ENCODE results near the gene ATP6V1C2. TPM values are rescaled to one million over a fixed set of nuclear protein-coding genes. Genes with fewer than 3 reads are reported as not detected.

The ATP6V1C2 gene
- total RNA-seq, 1 donor from 2014 or later, result not detected

DNA sequence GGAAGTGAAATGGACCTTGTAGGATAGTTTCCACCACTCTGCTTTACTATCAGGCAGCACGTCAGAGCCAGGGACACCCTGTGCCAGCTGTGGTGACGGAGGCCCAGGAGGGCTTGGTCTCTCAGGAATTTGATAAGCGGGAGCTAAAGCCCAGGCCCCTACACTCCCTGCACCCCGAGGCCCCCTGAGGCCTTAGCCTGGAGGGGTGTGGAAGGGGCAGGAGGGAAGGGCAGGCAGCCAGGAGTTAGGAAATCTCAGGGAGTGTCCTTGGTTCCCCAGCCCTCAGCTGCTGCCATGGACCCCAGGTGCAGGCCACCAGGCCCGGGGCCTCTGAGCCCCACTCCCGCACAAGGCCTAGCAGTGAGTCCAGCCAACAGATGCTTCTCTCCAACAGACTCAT, 53.0 kb downstream of the ATP6V1C2 start:
- TF ChIP-seq, protein P1, sequence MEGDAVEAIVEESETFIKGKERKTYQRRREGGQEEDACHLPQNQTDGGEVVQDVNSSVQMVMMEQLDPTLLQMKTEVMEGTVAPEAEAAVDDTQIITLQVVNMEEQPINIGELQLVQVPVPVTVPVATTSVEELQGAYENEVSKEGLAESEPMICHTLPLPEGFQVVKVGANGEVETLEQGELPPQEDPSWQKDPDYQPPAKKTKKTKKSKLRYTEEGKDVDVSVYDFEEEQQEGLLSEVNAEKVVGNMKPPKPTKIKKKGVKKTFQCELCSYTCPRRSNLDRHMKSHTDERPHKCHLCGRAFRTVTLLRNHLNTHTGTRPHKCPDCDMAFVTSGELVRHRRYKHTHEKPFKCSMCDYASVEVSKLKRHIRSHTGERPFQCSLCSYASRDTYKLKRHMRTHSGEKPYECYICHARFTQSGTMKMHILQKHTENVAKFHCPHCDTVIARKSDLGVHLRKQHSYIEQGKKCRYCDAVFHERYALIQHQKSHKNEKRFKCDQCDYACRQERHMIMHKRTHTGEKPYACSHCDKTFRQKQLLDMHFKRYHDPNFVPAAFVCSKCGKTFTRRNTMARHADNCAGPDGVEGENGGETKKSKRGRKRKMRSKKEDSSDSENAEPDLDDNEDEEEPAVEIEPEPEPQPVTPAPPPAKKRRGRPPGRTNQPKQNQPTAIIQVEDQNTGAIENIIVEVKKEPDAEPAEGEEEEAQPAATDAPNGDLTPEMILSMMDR (IDR thresholded peaks at IDR 0.05; ENCODE audit: partially characterized antibody, unreplicated experiment), result no peak
- Mint-ChIP-seq H3K27me3 (ENCODE audit: unreplicated experiment) (peaks cover 3% of the 10 kb centered on the region), H3K27ac (ENCODE audit: unreplicated experiment) (no peak overlapping the region), H3K4me1 (ENCODE audit: low read depth, unreplicated experiment) (peaks cover 7% of the 10 kb centered on the region), H3K36me3 (ENCODE audit: unreplicated experiment) (no peaks in the 10 kb centered on the region), H3K9me3 (ENCODE audit: unreplicated experiment) (peaks cover 2% of the 10 kb centered on the region), H3K4me3 (ENCODE audit: unreplicated experiment) (no peak overlapping the region)
- DNase-seq, result no peak

DNA sequence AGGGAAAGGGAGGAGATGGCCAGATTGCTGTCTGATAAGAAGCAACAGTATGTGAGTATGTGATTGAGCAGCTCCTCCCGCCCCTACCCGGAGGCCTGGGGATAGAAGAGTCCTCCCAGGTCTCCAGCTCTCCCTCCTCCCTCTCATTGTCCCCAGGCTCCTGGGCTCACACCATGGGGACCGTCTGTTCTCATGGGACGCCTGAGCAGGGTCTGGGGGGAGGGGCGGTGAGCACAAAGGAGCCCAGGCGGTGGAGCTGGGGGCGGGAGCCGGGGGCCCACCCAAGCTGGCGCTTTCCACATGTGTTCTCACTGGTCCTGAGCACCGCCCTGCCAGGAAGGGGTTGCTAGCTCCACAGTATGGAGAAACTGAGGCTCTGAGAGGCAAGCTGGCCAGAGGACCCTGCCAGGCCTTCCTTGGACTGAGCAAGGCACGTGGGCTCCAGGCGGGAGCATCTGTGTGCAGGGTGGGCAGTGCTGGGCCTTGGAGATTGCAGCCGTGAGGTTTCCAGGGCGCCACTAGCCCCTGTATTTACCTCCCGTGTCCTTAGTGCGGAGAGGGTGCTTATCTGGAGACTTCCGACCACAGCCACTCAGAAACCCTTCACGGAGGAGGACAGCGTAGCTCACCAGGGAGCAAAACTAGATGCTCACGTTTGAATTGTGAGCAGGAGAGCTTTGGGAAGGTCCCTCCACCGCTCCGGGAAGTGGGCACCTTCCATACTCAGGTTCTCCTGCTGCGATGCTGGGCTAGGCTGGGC, 53.8 kb downstream of the ATP6V1C2 start:
- Mint-ChIP-seq H3K4me1 (ENCODE audit: low read depth, unreplicated experiment) (peaks cover 7% of the 10 kb centered on the region), H3K4me3 (ENCODE audit: unreplicated experiment) (no peak overlapping the region), H3K9me3 (ENCODE audit: unreplicated experiment) (peaks cover 2% of the 10 kb centered on the region), H3K27ac (ENCODE audit: unreplicated experiment) (no peak overlapping the region), H3K36me3 (ENCODE audit: unreplicated experiment) (no peaks in the 10 kb centered on the region), H3K27me3 (ENCODE audit: unreplicated experiment) (peaks cover 3% of the 10 kb centered on the region)
- TF ChIP-seq, protein P1 (IDR thresholded peaks at IDR 0.05; ENCODE audit: partially characterized antibody, unreplicated experiment), result no peak
- no peak for DNase-seq

DNA sequence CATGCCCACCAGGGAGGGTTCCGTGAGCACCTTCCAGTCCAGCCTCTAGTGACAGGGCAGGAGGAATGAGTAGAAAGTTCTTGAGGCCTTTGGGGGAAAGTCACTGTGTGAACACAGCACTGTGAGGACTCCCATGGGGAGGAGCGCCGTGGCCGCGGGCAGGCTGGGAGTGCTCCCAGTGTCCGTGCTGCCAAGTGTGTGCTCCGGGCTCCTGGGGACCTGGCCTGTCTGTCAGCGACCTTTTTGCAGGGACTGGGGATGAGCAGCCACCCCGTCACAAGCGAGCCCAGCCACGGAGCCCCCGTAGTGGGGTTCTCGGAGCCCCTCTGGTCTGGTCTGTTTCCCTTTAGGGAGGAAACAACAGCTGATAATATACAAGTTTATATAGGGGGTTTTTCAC, 54.4 kb downstream of the ATP6V1C2 start:
- H3K4me1 Mint-ChIP-seq (ENCODE audit: low read depth, unreplicated experiment), result peaks cover 7% of the 10 kb centered on the region
- no peak for DNase-seq
- no peak overlapping the region for H3K27ac Mint-ChIP-seq (ENCODE audit: unreplicated experiment)
- H3K4me3 Mint-ChIP-seq (ENCODE audit: unreplicated experiment), result no peak overlapping the region
- H3K36me3 Mint-ChIP-seq (ENCODE audit: unreplicated experiment), result no peaks in the 10 kb centered on the region
- TF ChIP-seq, protein P1 (IDR thresholded peaks at IDR 0.05; ENCODE audit: partially characterized antibody, unreplicated experiment), result no peak
- peaks cover 2% of the 10 kb centered on the region for H3K9me3 Mint-ChIP-seq (ENCODE audit: unreplicated experiment)
- H3K27me3 Mint-ChIP-seq (ENCODE audit: unreplicated experiment), result peaks cover 3% of the 10 kb centered on the region

DNA sequence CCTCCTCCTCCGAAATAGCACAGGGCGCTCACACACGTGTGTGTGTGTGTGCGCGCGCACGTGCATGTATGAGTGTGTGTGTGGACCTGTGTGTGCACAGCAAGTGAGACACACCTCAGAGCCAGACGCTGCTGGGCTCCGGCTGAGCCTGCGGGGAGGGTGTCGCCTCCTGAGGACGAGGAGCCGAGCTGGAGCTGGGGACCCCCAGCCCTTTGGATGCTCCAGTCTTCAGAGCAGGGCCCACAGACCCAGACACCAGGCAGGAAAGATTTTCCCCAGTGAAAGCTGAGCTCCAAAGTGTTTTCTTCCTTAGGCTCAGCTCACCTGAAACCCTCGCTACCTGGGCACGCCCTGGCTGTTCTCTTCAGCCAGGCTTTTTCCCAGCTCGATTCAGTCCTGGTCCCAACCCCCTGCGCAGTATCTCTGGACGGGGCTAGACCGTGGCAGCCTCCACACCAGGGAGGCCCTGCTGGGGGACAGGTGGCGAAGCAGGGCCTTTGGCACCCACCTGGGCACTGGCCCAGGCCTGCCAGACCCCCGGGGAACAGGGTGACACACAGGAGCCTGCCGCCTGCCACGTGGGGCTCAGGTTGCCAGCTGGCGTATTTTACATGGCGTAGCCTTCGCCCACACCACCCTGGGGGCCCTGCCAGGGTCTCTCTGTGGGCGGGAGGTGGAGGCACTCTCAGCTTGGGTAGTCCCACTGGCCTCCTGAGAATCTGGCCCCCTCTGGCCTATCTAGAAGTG, 55.0 kb downstream of the ATP6V1C2 start:
- TF ChIP-seq, protein P1 (IDR thresholded peaks at IDR 0.05; ENCODE audit: partially characterized antibody, unreplicated experiment), result no peak
- H3K27ac Mint-ChIP-seq (ENCODE audit: unreplicated experiment), result no peak overlapping the region
- no peaks in the 10 kb centered on the region for H3K36me3 Mint-ChIP-seq (ENCODE audit: unreplicated experiment)
- no peak overlapping the region for H3K4me3 Mint-ChIP-seq (ENCODE audit: unreplicated experiment)
- H3K9me3 Mint-ChIP-seq (ENCODE audit: unreplicated experiment), result peaks cover 2% of the 10 kb centered on the region
- H3K27me3 Mint-ChIP-seq (ENCODE audit: unreplicated experiment), result peaks cover 3% of the 10 kb centered on the region
- no peak for DNase-seq
- H3K4me1 Mint-ChIP-seq (ENCODE audit: low read depth, unreplicated experiment), result peaks cover 7% of the 10 kb centered on the region
